Rectal smooth muscle tissue (tissue), 1 donor: Measurements from ENCODE around the gene ERFL.
"Not testable (repeated sequence)": the region's sequence is repeated elsewhere in the genome, so short reads cannot be mapped to it uniquely, and the experiment has no call there.

ENCODE experiments used
- H3K27ac ChIP-seq: one replicate; pipeline ENCODE4 v1.7.0; 2013; ENCODE audit warnings: low read depth, low read length, inconsistent platforms
- H3K27me3 ChIP-seq: one replicate; pipeline ENCODE4 v1.7.0; 2013; ENCODE audit warnings: low read length; ENCODE audit not compliant: control insufficient read depth, insufficient read depth
- H3K36me3 ChIP-seq: one replicate; pipeline ENCODE4 v1.7.0; 2013; ENCODE audit warnings: low read length; ENCODE audit not compliant: control insufficient read depth, insufficient read depth
- H3K4me1 ChIP-seq: one replicate; pipeline ENCODE4 v1.7.0; 2013; ENCODE audit warnings: low read length; ENCODE audit not compliant: control insufficient read depth, insufficient read depth
- H3K4me3 ChIP-seq: one replicate; pipeline ENCODE4 v1.7.0; 2013; ENCODE audit warnings: low read length
- H3K9ac ChIP-seq: one replicate; pipeline ENCODE4 v1.7.0; 2013; ENCODE audit warnings: low read length

ERFL gene

DNA sequence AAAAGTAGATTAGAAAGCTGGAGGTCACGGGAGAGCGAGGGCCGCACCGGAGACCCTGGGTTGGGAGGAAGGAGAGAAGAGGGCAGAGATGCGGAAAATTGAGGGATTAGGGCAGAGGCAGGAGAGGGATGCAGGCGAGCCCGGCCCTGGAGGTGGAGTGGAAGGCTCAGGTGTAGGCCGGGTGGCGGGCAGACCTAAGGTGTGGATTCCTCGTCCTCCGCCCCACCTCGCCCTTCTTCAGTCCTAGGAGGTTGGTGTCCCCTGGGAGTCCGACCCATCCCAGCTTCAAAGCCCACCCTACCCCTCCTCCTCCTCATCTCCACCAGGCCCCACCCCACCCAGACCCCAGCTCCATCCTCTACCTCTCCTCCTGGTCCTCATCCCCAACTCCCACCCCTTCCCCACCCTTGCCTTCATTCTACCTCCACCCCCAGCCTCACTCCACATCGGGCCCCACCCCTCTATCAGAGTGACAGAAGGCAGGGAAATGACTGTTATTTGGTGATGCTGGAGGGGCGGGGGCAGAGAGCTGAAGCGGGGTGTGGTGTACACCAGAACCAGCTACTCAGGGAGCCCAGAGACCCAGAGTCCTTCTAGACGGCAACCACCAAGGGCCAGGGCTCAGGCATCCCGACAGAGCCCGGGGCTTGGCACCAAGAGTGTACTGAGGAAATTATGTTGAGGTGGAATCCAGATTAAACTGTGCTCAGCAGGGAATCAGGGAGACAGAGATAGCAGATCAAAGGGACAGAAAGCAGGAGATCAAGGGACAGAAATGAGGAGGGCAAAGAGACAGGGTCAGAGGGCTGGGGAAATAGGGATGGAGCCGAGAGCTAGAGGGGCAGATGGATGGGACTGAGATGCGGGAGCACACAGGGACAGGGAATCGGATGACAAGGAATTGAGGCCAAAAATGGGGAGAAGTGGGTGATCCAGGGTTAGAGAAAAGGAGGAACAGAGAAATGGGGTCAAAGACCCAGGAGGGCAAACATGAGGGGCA, 6.4 kb downstream of the ERFL start:
- no peak overlapping the region for H3K4me3 ChIP-seq
- no peaks in the 10 kb centered on the region for H3K4me1 ChIP-seq
- no peak overlapping the region for H3K27ac ChIP-seq
- H3K27me3 ChIP-seq, result peaks cover 37% of the 10 kb centered on the region
- H3K36me3 ChIP-seq, result no peaks in the 10 kb centered on the region
- H3K9ac ChIP-seq, result no peak overlapping the region

DNA sequence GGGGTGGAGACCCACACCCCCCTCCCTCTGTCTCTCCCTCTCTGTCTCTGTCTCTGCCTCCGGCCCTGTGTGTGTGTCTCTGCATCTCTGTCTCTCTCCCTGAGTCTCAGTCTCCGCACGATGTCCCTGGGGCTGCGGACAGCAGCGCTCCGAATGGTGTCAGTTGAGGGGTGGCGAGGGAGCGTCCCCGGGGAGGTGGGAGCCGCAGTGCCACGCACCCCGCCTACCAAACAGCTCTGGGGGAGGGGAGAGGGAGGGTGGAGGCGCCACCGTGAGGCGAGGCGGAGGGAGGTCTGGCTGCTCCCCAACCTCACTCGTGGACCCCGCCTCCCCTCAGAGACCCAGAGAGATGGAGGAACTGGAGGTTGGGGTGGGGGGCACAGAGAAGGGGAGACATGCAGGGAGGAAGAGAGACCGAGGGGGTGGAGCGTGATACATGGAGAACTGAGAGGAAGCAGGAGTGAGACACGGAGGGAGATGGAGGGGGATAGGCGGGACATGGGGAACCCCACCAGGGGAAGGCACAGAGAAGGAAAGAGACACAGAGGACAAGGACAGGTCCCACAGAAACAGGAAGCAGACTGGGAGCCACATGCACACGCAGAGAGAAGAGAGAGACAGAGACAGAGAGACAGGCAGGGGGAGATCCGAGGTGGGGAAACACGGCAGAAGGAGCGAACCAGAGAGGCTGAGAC, 7.2 kb downstream of the ERFL start:
- Histone ChIP-seq H3K4me3 (no peak overlapping the region), H3K27ac (no peak overlapping the region), H3K9ac (no peak overlapping the region), H3K36me3 (no peaks in the 10 kb centered on the region), H3K27me3 (peaks cover 41% of the 10 kb centered on the region), H3K4me1 (no peaks in the 10 kb centered on the region)

DNA sequence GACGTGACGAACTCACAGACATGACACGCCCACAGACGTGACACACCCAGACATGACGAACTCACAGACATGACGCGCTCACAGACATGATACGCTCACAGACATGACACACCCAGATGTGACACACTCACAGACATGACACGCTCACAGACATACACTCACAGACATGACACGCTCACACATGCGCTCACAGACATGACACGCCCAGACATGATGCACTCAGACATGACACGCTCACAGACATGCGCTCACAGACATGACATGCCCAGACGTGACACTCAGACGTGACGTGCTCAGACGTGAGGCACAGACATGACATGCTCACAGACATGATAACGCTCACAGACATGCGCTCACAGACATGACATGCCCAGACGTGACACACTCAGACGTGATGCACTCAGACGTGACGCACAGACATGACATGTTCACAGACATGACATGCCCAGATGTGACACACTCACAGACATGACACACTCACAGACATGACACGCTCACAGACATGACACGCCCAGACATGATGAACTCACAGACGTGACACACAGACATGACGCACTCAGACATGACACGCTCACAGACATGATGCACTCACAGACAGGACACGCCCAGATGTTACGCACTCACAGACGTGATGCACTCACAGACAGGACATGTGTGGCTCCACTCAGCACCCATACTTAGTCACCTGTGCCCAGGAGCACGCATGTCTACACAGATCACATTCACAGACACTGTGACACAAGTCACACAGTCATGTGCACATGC, 8.1 kb downstream of the ERFL start:
- H3K36me3 ChIP-seq, result no peaks in the 10 kb centered on the region
- H3K27ac ChIP-seq, result no peak overlapping the region
- H3K27me3 ChIP-seq, result peaks cover 43% of the 10 kb centered on the region
- H3K9ac ChIP-seq, result no peak overlapping the region
- H3K4me1 ChIP-seq, result no peaks in the 10 kb centered on the region
- H3K4me3 ChIP-seq, result no peak overlapping the region

DNA sequence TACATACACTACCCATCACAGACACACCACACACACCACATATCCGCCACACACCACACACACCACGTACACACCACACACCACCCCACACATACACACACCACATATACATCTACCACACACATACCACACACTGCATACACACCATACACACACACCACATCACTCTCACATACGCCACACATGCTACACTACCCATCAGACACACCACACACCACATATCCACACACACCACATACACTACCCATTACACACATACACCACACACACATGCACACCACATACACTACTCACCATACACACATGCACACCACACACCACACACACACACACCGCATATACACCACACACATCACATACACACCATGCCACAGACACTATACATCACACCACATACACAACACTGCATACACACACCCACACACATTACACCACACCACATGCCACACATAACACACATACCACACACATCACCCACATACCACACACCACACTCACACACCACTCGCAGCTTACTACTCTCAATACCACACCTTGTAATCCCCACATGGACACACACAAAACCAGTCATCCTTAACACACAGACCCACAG, 9.5 kb downstream of the ERFL start:
- Histone ChIP-seq H3K36me3 (no peaks in the 10 kb centered on the region), H3K27ac (no peak overlapping the region), H3K4me3 (no peak overlapping the region), H3K27me3 (peaks cover 46% of the 10 kb centered on the region), H3K4me1 (no peaks in the 10 kb centered on the region), H3K9ac (no peak overlapping the region)

DNA sequence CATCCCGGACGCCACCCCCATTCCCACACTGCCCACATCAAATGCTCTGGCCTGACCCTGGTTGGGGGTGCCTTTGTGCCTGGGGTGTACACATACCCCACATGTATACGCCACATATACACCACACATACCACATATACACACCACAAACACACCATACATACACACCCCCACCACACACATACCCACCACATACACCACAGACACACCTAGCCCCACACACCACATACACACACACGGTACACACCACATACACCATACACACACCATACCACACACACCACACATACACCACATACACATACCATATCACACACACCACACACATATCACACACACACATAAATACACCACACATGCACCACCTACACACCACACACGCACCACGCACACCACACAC, 10.2 kb downstream of the ERFL start:
- Histone ChIP-seq H3K4me1 (no peaks in the 10 kb centered on the region), H3K4me3 (no peak overlapping the region), H3K9ac (no peak overlapping the region), H3K27me3 (peaks cover 51% of the 10 kb centered on the region), H3K36me3 (no peaks in the 10 kb centered on the region), H3K27ac (no peak overlapping the region)

DNA sequence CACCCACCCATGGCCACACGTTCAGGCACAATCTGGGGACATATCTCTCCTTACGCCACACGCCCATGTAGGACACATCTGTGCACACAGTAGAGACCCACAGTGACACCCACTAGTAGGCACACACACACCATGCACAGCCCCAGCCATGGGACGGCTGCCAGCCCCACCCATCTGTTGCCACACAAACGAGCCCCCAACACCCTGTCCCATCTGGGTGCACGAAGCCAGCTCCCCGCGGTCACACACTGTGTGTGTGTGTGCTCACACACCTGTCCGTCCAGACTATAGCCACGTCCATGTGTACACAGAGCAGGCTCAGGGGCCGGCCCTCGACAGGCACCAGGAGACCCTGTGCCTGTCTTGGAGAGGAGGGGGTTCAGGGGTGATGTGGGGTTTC, 10.6 kb downstream of the ERFL start:
- H3K27ac ChIP-seq, result no peak overlapping the region
- peaks cover 50% of the 10 kb centered on the region for H3K27me3 ChIP-seq
- H3K4me3 ChIP-seq, result no peak overlapping the region
- no peaks in the 10 kb centered on the region for H3K36me3 ChIP-seq
- no peak overlapping the region for H3K9ac ChIP-seq
- no peaks in the 10 kb centered on the region for H3K4me1 ChIP-seq

DNA sequence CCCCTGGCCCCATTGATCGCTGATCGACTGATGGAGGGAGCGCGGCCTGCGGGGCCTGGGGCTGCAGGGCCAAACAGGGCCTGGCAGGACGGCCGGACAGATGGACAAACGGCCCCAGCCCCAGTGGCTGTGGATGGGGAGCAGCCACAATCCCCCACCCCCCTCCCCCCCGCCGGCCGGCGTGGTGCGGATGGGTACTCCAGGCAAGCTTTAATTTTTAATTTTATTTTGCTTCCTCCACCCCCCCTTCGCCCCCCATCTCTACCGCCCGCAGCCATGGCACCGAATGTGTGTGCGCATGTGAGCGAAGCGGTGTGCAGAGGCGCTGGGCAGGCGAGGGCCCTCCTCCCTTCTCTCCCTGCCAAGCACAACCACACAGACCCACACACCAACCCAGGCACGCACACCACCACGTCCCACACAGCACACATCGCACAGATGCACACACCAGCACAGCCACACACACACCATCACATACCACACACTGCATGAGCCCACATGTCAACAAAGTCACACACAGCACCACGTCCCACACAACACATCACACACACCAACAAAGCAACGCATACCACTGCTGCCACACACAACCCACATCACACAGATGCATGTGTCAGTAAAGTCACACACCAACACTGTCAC, 12.4 kb downstream of the ERFL start:
- Histone ChIP-seq H3K9ac (no peak overlapping the region), H3K4me3 (no peak overlapping the region), H3K27me3 (peaks cover 58% of the 10 kb centered on the region), H3K27ac (no peak overlapping the region), H3K4me1 (no peaks in the 10 kb centered on the region), H3K36me3 (no peaks in the 10 kb centered on the region)

DNA sequence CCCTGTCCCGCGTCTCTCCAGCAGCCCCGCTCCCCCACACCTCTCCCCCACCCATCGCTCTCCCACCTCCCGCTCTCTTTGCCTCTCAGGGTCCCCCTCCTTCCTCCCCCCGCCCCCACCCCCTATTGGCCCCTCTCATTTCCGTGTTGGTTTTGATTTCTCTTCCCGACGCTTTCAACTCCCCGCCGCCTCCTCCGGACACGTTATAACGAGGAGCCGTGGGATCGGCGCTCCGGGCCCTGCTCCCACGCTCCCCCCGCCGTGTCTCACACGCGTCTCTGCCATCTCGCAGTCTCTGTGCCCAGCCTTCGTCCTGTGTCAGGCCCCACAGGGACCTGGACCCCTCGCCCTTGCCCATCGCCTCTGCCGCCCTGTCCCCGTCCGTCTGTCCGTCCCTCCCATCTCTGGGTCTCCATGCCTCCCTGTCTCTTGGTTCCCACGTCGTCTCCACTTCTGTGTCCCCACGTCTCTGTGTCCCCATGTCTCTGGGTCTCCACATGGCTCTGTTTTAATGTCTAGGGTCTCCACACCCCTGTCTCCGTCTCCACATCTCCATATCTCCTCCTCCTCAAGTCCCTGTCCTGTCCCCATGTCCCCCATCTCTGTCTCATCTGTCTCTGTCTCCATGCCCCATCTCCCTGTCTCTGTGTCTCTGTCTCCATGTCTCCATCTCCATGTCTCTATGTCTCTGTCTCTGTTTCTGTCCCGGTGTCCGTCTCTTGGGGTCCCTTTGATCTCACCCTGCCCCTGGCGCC, 13.1 kb downstream of the ERFL start:
- peaks cover 56% of the 10 kb centered on the region for H3K27me3 ChIP-seq
- peak overlapping the region; percentile 20 for H3K4me3 ChIP-seq
- no peaks in the 10 kb centered on the region for H3K36me3 ChIP-seq
- H3K9ac ChIP-seq, result no peak overlapping the region
- no peak overlapping the region for H3K27ac ChIP-seq
- no peaks in the 10 kb centered on the region for H3K4me1 ChIP-seq

DNA sequence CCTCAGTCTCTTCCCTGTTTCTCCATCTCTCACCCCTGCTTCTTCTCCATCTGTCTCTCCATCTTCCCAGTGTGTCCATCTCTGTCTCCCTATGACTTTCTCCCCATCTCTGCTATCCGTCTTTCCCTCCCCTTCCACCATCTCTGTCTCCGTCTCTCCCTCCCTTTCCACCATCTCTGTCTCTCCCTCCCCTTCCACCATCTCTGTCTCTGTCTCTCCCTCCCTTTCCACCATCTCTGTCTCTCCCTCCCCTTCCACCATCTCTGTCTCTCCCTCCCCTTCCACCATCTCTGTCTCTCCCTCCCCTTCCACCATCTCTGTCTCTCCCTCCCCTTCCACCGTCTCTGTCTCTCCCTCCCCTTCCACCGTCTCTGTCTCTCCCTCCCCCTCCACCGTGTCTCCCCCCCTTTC, 13.8 kb downstream of the ERFL start:
- not testable (repeated sequence) for H3K9ac ChIP-seq, H3K4me1 ChIP-seq, H3K27ac ChIP-seq, H3K4me3 ChIP-seq, H3K36me3 ChIP-seq
- H3K27me3 ChIP-seq, result peaks cover 56% of the 10 kb centered on the region

DNA sequence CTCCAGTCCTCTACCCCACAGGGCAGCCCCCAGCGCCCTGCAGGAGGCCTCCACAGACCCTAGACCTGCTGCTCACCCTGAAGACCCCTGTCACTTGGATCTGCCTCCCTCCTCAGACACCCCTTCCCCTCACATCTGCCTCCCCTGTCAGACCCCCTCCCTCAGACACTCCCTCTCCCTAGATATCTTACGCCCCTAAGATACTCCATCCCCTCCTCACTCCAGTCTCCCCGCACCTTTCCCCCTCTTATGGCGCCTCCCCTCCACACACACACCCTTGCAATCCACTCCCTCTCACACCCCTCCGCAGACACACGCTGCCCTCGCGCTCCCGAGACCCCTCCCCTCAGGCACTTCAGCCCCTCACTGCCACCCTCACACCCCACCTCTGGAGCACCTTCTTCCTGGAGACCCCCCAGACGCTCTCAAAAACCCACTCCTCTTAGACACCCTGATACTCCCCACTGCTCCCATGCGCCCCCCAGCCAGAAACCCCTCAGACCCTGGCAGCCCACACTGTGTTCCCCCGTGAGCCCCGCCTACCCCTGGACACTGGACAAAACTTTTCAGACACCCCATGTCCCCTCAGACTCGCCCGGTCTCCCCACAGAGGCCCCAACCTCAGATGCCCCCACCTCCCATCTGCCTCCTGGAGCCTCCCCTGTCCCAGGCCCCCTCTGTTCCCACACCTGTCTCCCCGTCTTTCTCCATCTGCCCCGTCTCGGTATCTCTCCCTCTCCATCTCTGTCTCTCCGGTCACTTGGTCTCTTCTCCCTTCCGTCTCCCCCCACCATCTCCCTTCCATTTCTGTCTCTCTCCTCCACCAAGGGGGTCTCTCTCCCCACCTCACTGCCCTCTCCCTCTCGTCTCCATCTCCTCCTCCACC, 14.5 kb downstream of the ERFL start:
- Histone ChIP-seq H3K27ac (no peak overlapping the region), H3K27me3 (peaks cover 54% of the 10 kb centered on the region)

More for the DNA sequence above, 14.5 kb downstream of the ERFL start:
- Histone ChIP-seq H3K4me3 (no peak overlapping the region), H3K4me1 (no peaks in the 10 kb centered on the region), H3K36me3 (no peaks in the 10 kb centered on the region), H3K9ac (no peak overlapping the region)
